Adipocyte (in vitro differentiated cells): ENCODE results near the gene RSPH9.

Source experiments
- DNase-seq: peaks from one replicate; pipeline ENCODE4 v3.0.0-alpha.2; 2015; ENCODE audit warnings: low read depth
- H3K27me3 ChIP-seq: replicated peaks from 2 replicates; pipeline ENCODE4 v1.7.0; 2013; ENCODE audit warnings: mild to moderate bottlenecking, low read length, moderate library complexity; ENCODE audit not compliant: control insufficient read depth, insufficient read depth
- H3K36me3 ChIP-seq: 2 replicates; pipeline ENCODE4 v1.7.0; 2013; ENCODE audit warnings: low read length, mild to moderate bottlenecking, moderate library complexity; ENCODE audit not compliant: control insufficient read depth, insufficient read depth, severe bottlenecking
- H3K4me1 ChIP-seq: 2 replicates; pipeline ENCODE4 v1.7.0; 2013; ENCODE audit warnings: mild to moderate bottlenecking, low read length, moderate library complexity; ENCODE audit not compliant: control insufficient read depth, insufficient read depth
- H3K4me3 ChIP-seq: 2 replicates; pipeline ENCODE4 v1.7.0; 2013; ENCODE audit warnings: mild to moderate bottlenecking, low read length, moderate library complexity
- H3K9ac ChIP-seq: 2 replicates; pipeline ENCODE4 v1.7.0; 2013; ENCODE audit warnings: mild to moderate bottlenecking, low read length, moderate library complexity
- H3K9me3 ChIP-seq: 2 replicates; pipeline ENCODE4 v1.7.0; 2013; ENCODE audit warnings: mild to moderate bottlenecking, low read length, moderate library complexity; ENCODE audit not compliant: control insufficient read depth

RSPH9 gene

GRCh38 chr6:43718387-43719105 lies 73.7 kb downstream of the RSPH9 start:
- Histone ChIP-seq H3K27me3 (no peaks in the 10 kb centered on the region), H3K9me3 (no peaks in the 10 kb centered on the region), H3K4me3 (no peak overlapping the region), H3K36me3 (no peaks in the 10 kb centered on the region), H3K9ac (no peak overlapping the region), H3K4me1 (peaks cover 11% of the 10 kb centered on the region)
- no peak for DNase-seq

- H3K4me3 ChIP-seq: no peak overlapping the region
- H3K9me3 ChIP-seq: no peaks in the 10 kb centered on the region
- H3K27me3 ChIP-seq: no peaks in the 10 kb centered on the region
- DNase-seq: no peak
- H3K36me3 ChIP-seq: no peaks in the 10 kb centered on the region
- H3K9ac ChIP-seq: no peak overlapping the region
- H3K4me1 ChIP-seq: peaks cover 12% of the 10 kb centered on the region
These were observed 74.7 kb downstream of the RSPH9 start for GRCh38 chr6:43719511-43719910.

GRCh38 chr6:43720999-43721398 lies 76.2 kb downstream of the RSPH9 start:
- no peaks in the 10 kb centered on the region for H3K9me3 ChIP-seq
- DNase-seq: no peak
- H3K27me3 ChIP-seq: no peaks in the 10 kb centered on the region
- H3K9ac ChIP-seq: no peak overlapping the region
- no peaks in the 10 kb centered on the region for H3K36me3 ChIP-seq
- no peak overlapping the region for H3K4me3 ChIP-seq
- H3K4me1 ChIP-seq: peaks cover 23% of the 10 kb centered on the region
